Esophagus mucosa (tissue), 1 donor: ENCODE results near the gene ZNF134. TPM values are rescaled to one million over a fixed set of nuclear protein-coding genes. Genes with fewer than 3 reads are reported as not detected.

Source experiments
- ATAC-seq: fragments of 200-7000 bp; cut with Tn5 transposase; one replicate; pipeline ENCODE4 v1.9.1; 2020
- total RNA-seq: library from RNA; stranded (reverse); gene quantifications from one replicate; pipeline ENCODE4 v1.2.4, GENCODE V29; 2023
- donor health status: DM: yes; HTN: yes; CAD: no.

Gene ZNF134
- total RNA-seq, 1 donor from 2014 or later, result 9.6 TPM

- ATAC-seq, result no peak
Observed at GRCh38 chr19:57641715-57642234, 27.7 kb downstream of the ZNF134 start.

- peak; percentile 85 for ATAC-seq
Observed at GRCh38 chr19:57642396-57643046, 28.5 kb downstream of the ZNF134 start.

- ATAC-seq, result no peak
Observed at GRCh38 chr19:57643734-57644133, 29.7 kb downstream of the ZNF134 start.

GRCh38 chr19:57648331-57649003 lies 34.4 kb downstream of the ZNF134 start:
- no peak for ATAC-seq

GRCh38 chr19:57651654-57651996 lies 37.6 kb downstream of the ZNF134 start:
- ATAC-seq, result no peak

- no peak for ATAC-seq
Observed at GRCh38 chr19:57653689-57654088, 39.6 kb downstream of the ZNF134 start.

GRCh38 chr19:57655443-57655842 lies 41.4 kb downstream of the ZNF134 start:
- ATAC-seq, result no peak

GRCh38 chr19:57656346-57656745 lies 42.3 kb downstream of the ZNF134 start:
- ATAC-seq, result no peak

DNA sequence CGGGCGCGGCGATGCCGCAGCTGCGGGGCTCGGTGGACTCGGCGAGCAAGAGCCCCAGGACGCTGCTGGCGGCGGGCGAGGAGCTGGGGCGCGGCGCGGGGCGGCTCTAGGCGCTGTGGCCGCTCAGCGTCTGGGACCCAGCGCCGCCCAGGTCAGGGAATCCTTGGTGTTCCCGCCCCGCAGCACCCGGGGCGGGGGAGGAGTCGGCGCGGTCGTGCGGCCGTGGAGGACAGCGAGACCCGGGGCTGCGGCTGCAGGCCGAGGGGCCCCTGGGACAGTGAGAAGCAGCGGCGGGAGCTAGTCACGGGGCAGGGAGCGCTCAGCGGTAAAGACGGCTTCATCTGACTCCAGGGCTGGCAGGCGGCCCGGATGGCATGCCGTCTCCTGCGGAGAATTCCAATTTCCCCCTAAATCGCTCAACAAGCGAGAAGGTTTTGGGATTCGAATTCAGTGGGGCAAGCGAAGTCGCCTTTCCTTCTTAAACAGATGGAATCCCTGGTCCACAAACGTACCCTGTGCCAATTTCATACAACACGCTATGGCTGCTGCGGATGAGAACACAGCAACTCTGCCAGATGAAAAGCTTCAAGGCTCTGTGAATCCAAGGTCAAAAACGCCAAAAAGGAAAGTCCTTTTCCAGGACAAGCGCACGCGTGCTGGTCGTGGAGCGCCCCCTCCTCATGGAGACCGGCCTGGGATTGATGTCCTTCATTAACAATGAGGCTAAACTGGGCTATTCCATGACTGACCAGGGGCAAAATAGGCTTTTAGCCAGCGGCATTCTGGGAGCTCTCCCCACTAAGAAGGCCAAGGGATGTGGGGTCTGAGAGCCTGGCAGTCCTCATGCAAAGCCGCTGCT lies 50.5 kb downstream of the ZNF134 start:
- ATAC-seq, result peak; percentile 61

- no peak for ATAC-seq
Observed at GRCh38 chr19:57665261-57665806, 51.3 kb downstream of the ZNF134 start.

GRCh38 chr19:57667228-57667627 lies 53.2 kb downstream of the ZNF134 start:
- no peak for ATAC-seq

- ATAC-seq, result no peak
Observed at GRCh38 chr19:57668635-57669034, 54.6 kb downstream of the ZNF134 start, which contains the start of gene ZSCAN4. TSS of gene ZSCAN4 (plus strand) at chr19:57668935. CDS start at chr19:57676146, 7,211 bp downstream.

DNA sequence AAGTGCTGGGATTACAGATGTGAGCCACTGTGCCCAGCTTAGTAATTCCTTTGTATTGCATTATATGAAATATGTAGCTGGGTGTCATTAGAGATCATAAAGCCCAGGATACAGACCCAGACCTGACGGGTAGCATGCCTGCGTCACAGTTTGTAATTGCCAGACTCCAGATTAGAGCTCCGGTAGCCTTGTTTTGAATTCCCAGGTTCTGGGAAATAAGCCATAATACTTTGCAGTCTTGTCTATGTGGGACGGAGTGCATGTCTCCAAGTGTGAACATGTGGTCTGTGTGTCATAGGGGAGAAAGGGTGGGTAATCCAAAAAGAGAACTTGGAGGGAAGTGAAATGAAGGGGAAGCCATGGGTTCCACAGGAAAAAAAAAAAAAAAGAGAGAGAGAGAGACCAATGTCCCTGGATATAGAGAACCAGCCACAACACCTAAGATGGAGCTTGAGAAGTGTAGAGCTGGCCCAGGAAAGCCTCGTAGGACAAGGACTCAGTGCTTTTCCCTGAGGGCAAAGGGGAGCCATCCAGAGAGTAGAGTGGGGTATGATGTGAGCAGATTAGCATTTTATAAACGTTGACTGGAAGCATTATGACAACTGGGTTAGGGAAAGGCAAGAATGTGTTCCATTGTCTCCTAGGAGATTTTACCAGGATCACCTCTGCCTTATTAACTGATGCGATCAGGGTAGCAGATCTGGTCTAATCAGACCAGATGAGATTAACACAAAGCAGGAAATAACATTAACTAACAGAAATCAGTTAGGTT lies 57.3 kb downstream of the ZNF134 start:
- no peak for ATAC-seq

- ATAC-seq, result no peak
Observed at GRCh38 chr19:57672466-57672865, 58.4 kb downstream of the ZNF134 start.

Other genes with a start within 250 kb of the ZNF134 start
- gene ZNF548, start 224.4 kb upstream of the ZNF134 start, total RNA-seq, result 6.9 TPM
- gene ZNF17, start 203.1 kb upstream of the ZNF134 start, total RNA-seq, result 6.5 TPM
- gene ZNF749, start 178.9 kb upstream of the ZNF134 start, total RNA-seq, result 6.4 TPM
- 0.28 TPM for gene VN1R1, start 157.1 kb upstream of the ZNF134 start, total RNA-seq
- 4.5 TPM for gene ZNF772, start 136.7 kb upstream of the ZNF134 start, total RNA-seq
- 5.7 TPM for gene ZNF419, start 126.5 kb upstream of the ZNF134 start, total RNA-seq
- gene ZNF773, start 114.3 kb upstream of the ZNF134 start, total RNA-seq, result 3.8 TPM
- 1.6 TPM for gene ZNF549, start 86.9 kb upstream of the ZNF134 start, total RNA-seq
- 2.7 TPM for gene ZNF550, start 54.4 kb upstream of the ZNF134 start, total RNA-seq
- 6.4 TPM for gene ZNF416, start 35.3 kb upstream of the ZNF134 start, total RNA-seq
- 1.1 TPM for gene ZIK1, start 30.1 kb upstream of the ZNF134 start, total RNA-seq
- gene ZNF530, start 14.4 kb upstream of the ZNF134 start, total RNA-seq, result 2.1 TPM
- gene ZNF211, start 18.9 kb downstream of the ZNF134 start, total RNA-seq, result 4.0 TPM
- gene ZSCAN4, start 54.7 kb downstream of the ZNF134 start, total RNA-seq, result not detected
- gene ZNF551, start 67.7 kb downstream of the ZNF134 start, total RNA-seq, result 4.9 TPM
- 0.60 TPM for gene ZNF154, start 95.0 kb downstream of the ZNF134 start, total RNA-seq
- gene ZNF671, start 113.4 kb downstream of the ZNF134 start, total RNA-seq, result 2.0 TPM
- 6.8 TPM for gene ZNF776, start 132.6 kb downstream of the ZNF134 start, total RNA-seq
- 9.4 TPM for gene ZNF586, start 155.4 kb downstream of the ZNF134 start, total RNA-seq
- 7.9 TPM for gene ZNF552, start 200.7 kb downstream of the ZNF134 start, total RNA-seq
- gene ZNF587B, start 216.1 kb downstream of the ZNF134 start, total RNA-seq, result 9.3 TPM
- gene ZNF587, start 235.6 kb downstream of the ZNF134 start, total RNA-seq, result 16.3 TPM